ENCODE measurements around the gene PDE4B.
"Not testable (repeated sequence)": the region's sequence is repeated elsewhere in the genome, so short reads cannot be mapped to it uniquely, and the experiment has no call there.

Gene PDE4B

GRCh38 chr1:66401244-66401643 lies 608.5 kb downstream of the PDE4B start:
- in situ Hi-C loops (cut with MboI; ENCODE audit: low sequenced_read_pairs) = no loop called here

- in situ Hi-C loops (cut with MboI; ENCODE audit: low sequenced_read_pairs) = no loop called here
Observed at GRCh38 chr1:66402194-66402593, 609.5 kb downstream of the PDE4B start.

DNA sequence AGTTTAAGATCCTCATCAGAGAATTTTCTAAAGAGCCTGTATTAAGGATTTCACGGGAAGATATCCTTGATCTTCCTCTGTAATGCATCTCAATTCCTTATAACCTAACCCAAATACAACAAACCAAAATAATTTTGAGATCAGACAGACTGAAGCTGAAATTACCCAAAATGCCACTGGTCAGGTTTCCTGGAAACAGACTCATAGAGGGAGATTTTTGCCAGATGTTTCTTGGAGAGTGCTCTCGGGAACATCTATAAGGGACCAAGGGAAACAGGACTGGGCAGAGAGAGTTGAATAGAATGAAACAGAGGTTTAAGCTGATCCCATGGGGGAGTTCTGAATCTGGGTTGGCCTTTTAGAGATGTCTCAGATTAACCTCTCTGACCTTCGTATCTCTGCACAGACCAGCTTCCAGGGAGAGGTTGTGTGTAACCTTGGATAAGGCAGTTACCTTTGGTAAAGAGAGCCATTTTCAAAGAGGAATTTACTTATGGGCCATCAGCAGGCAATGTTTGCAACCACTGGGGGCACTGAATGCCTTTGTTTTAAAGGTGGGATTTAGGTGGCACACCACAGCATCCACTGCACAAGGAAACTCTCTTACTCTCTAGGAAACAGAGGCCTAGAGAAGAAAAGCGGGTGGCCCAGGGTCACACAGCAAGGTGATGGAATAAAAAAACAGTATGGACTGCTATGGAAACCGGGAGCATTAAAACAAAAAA lies 610.5 kb downstream of the PDE4B start:
- in situ Hi-C loops (cut with MboI; ENCODE audit: low sequenced_read_pairs) = no loop called here

DNA sequence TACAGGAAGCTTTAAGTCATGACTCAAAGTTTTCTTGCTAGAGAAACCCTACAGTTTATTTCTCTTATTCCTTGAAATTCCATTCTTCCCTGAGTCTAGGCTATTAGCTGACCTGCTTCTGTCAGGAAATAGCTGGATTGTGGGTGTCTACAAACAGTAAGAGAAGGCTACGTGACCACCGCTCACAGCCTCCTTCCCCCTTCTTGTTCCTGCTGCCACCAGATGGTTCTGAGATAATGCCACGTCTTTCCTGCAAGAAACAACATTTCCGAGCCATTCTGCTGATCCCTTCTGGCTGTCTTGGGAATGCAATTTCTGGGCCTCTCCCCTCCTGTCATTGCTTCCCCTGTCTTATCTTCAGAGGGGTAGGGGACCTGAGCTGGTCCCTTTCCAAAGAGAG lies 612.4 kb downstream of the PDE4B start:
- in situ Hi-C loops (cut with MboI; ENCODE audit: low sequenced_read_pairs) = no loop called here

GRCh38 chr1:66411449-66411848 lies 618.8 kb downstream of the PDE4B start:
- in situ Hi-C loops (cut with MboI; ENCODE audit: low sequenced_read_pairs) = not testable (repeated sequence)

DNA sequence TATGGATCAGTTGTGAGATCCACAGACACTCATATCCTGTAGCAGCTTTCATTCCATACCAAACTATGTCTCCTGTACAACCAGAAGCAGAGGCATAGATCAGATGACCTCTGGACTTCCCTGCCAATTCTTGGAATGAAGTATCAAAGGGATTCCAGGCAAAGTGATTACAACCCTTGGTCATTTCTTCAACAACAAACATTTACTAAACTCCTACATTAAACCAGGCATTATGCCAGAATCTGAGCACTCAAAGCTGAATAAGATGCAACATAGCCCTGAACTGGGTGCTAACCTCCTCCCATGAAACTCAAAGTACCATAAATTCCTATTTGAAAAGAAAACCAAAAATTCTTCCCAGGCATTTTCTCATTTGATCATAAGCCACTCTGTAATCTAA lies 620.0 kb downstream of the PDE4B start:
- in situ Hi-C loops (cut with MboI; ENCODE audit: low sequenced_read_pairs) = no loop called here

DNA sequence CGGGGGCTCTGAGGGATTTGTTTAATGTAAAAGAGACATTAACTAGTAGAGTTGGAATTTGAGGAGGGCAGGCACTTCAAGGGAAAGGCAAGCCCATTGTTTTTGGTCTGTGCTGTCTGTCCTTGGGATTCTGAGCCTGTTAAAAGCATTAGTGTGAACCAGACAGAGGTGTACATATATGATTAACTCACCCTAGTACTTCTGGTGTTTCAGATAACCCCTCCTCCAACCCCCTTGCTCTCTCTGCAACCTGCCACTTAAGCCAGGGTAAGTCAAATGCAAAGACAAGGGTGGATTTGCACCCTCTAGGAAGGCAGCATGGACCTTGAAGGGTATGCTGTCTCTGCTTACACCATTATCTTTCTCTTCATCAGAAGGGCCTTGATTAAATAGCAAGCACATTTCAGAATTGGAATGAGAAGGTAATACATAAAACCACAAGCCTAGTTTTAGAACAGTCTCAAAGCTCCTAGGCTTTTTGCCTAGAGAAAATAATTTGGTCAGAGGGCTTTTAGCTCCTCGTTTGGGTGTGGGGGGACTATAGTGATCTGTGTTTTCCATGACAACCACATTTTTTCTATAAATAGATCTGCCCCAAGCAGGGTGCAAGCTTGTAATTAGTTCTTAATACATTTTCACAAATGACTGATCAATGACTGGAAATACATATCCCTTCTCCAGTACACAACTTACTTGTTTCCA lies 620.6 kb downstream of the PDE4B start:
- in situ Hi-C loops (cut with MboI; ENCODE audit: low sequenced_read_pairs) = no loop called here

GRCh38 chr1:66413838-66414175 lies 621.1 kb downstream of the PDE4B start:
- in situ Hi-C loops (cut with MboI; ENCODE audit: low sequenced_read_pairs) = no loop called here

GRCh38 chr1:66415281-66415680 lies 622.6 kb downstream of the PDE4B start:
- in situ Hi-C loops (cut with MboI; ENCODE audit: low sequenced_read_pairs) = no loop called here

DNA sequence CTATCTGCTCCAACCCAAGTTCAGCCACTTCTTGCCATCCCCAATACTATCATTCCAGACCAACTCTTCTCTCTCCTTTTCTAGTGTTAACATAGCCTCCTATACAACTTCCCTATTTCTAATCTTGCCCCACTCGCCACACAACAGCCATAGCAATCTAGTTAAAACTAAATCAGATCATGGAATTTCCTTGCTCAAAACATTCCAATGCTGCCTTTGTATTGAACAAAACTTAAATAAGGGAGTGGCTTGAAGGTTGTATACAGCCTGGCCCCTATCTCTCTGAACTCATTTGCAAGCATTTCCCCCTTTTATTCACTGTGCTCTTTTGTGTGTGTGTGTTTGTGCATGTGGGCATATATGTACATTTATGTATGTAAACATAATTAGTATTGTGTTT lies 623.2 kb downstream of the PDE4B start:
- in situ Hi-C loops (cut with MboI; ENCODE audit: low sequenced_read_pairs) = no loop called here

- in situ Hi-C loops (cut with MboI; ENCODE audit: low sequenced_read_pairs) = no loop called here
Observed at GRCh38 chr1:66416295-66416694, 623.6 kb downstream of the PDE4B start.

- in situ Hi-C loops (cut with MboI; ENCODE audit: low sequenced_read_pairs) = no loop called here
Observed at GRCh38 chr1:66418021-66418420, 625.3 kb downstream of the PDE4B start.

GRCh38 chr1:66420171-66420570 lies 627.5 kb downstream of the PDE4B start:
- in situ Hi-C loops (cut with MboI; ENCODE audit: low sequenced_read_pairs) = not testable (repeated sequence)

DNA sequence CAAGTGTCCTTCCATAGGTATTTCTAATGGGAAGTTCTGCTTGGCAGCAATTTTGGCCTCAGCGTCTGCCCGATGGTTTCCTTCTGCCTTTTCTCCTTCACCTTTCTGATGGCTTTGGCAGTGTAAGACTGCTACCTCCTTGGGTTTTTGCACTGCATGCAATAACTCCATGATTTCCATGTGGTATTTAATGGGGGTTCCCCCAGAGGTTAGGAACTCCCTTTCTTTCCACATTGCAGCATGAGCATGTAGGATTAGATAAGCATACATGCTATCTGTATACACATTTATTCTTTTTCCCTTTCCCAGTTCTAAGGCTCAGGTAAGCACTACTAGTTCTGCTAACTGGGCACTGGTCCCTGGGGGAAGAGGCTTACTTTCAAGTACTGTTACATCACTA lies 628.2 kb downstream of the PDE4B start:
- in situ Hi-C loops (cut with MboI; ENCODE audit: low sequenced_read_pairs) = not testable (repeated sequence)

GRCh38 chr1:66422804-66423203 lies 630.1 kb downstream of the PDE4B start:
- in situ Hi-C loops (cut with MboI; ENCODE audit: low sequenced_read_pairs) = no loop called here
